GM20431 (cell line): ENCODE results near the gene C1orf115.
"Not testable (repeated sequence)": the region's sequence is repeated elsewhere in the genome, so short reads cannot be mapped to it uniquely, and the experiment has no call there.

Experiments used
- in situ Hi-C: fragments of 300-500 bp; cut with MseI, MboI; formaldehyde crosslinking; loops from one replicate; pipeline ENCODE4 v1.15.0; 2020; ENCODE audit warnings: low sequenced_read_pairs; ENCODE audit not compliant: unreplicated experiment

Gene C1orf115

GRCh38 chr1:220711056-220711809 is 21.1 kb downstream of the C1orf115 start:
- in situ Hi-C loops = no loop called here

GRCh38 chr1:220715986-220716385 is 25.8 kb downstream of the C1orf115 start:
- in situ Hi-C loops = not testable (repeated sequence)

- in situ Hi-C loops = no loop called here
Observed at GRCh38 chr1:220717800-220718640, 27.9 kb downstream of the C1orf115 start.

GRCh38 chr1:220721266-220721665 is 31.1 kb downstream of the C1orf115 start:
- in situ Hi-C loops = not testable (repeated sequence)

- in situ Hi-C loops = no loop called here
Observed at GRCh38 chr1:220726634-220727033, 36.5 kb downstream of the C1orf115 start.

- in situ Hi-C loops = no loop called here
Observed at GRCh38 chr1:220727519-220727918, 37.4 kb downstream of the C1orf115 start.

- in situ Hi-C loops = no loop called here
Observed at GRCh38 chr1:220730486-220730885, 40.3 kb downstream of the C1orf115 start.

- in situ Hi-C loops = no loop called here
Observed at GRCh38 chr1:220732137-220732536, 42.0 kb downstream of the C1orf115 start.

- in situ Hi-C loops = no loop called here
Observed at GRCh38 chr1:220732621-220733020, 42.5 kb downstream of the C1orf115 start.

- in situ Hi-C loops = no loop called here
Observed at GRCh38 chr1:220733086-220733601, 43.0 kb downstream of the C1orf115 start.

GRCh38 chr1:220734571-220735326 is 44.6 kb downstream of the C1orf115 start:
- in situ Hi-C loops = no loop called here

- in situ Hi-C loops = not testable (repeated sequence)
Observed at GRCh38 chr1:220736283-220736682, 46.1 kb downstream of the C1orf115 start.

- in situ Hi-C loops = no loop called here
Observed at GRCh38 chr1:220741349-220741748, 51.2 kb downstream of the C1orf115 start.

- in situ Hi-C loops = no loop called here
Observed at GRCh38 chr1:220741825-220742224, 51.7 kb downstream of the C1orf115 start.

- in situ Hi-C loops = no loop called here
Observed at GRCh38 chr1:220742520-220742919, 52.4 kb downstream of the C1orf115 start.

GRCh38 chr1:220746851-220747250 is 56.7 kb downstream of the C1orf115 start:
- in situ Hi-C loops = no loop called here

GRCh38 chr1:220747437-220748088 is 57.4 kb downstream of the C1orf115 start:
- in situ Hi-C loops = no loop called here

GRCh38 chr1:220748089-220748934 is 58.1 kb downstream of the C1orf115 start, which contains the start of gene MTARC2:
TSS of gene MTARC2 (plus strand) at chr1:220748322. CDS start at chr1:220748532, 210 bp downstream.
- in situ Hi-C loops = no loop called here
